CD4-positive, alpha-beta T cell (primary cell): Measurements from ENCODE around the gene PANX2. TPM values are rescaled to one million over a fixed set of nuclear protein-coding genes. Genes with fewer than 3 reads are reported as not detected.

Source experiments
- ATAC-seq: fragments of 200-7000 bp; cut with Tn5 transposase; one replicate; pipeline ENCODE4 v1.10.0; 2022; ENCODE audit warnings: mild to moderate bottlenecking; ENCODE audit not compliant: poor library complexity
- CTCF ChIA-PET: fragments of 350-600 bp; sonication (Branson Sonifier 250); formaldehyde crosslinking; loops from one replicate; lab custom pipeline; 2021; ENCODE audit warnings: antibody characterized with exemption, inconsistent platforms; lab: Charles Lee
- POLR2A ChIA-PET: fragments of 350-600 bp; sonication (Branson Sonifier 250); formaldehyde crosslinking; loops from one replicate; lab custom pipeline; 2021; ENCODE audit warnings: antibody characterized with exemption, inconsistent platforms; lab: Charles Lee
- DNase-seq, 14 experiments: peaks; one replicate each; pipeline ENCODE4 v3.0.0-alpha.2; 2013 to 2020; ENCODE audit warnings: mixed read lengths in 2 of 14
- H3K27ac ChIP-seq, 2 donors: one replicate each; pipeline versions ENCODE4 v1.5.1 to v1.7.0; 2013; ENCODE audit warnings: low read length in 2 of 2, low read depth in 1 of 2, mild to moderate bottlenecking in 1 of 2
- H3K27me3 ChIP-seq, 2 experiments: 1 replicate in 1 of 2; 2 replicates in 1 of 2; pipeline versions ENCODE4 v1.6.1 to v1.7.0; 2013; ENCODE audit warnings: low read length in 2 of 2, control low read depth in 1 of 2, mild to moderate bottlenecking in 1 of 2, moderate library complexity in 1 of 2; ENCODE audit not compliant: insufficient read depth in 2 of 2, control insufficient read depth in 1 of 2
- H3K36me3 ChIP-seq: one replicate; pipeline ENCODE4 v1.6.1; 2013; ENCODE audit warnings: low read length, control low read depth; ENCODE audit not compliant: insufficient read depth
- H3K4me1 ChIP-seq: one replicate; pipeline ENCODE4 v1.6.1; 2013; ENCODE audit warnings: low read length, control low read depth; ENCODE audit not compliant: insufficient read depth
- H3K4me3 ChIP-seq: one replicate; pipeline ENCODE4 v1.5.1; 2013; ENCODE audit warnings: mild to moderate bottlenecking, low read length, moderate library complexity
- H3K9me3 ChIP-seq, 2 experiments: 1 replicate in 1 of 2; 2 replicates in 1 of 2; pipeline versions ENCODE4 v1.6.1 to v1.7.0; 2013; ENCODE audit warnings: low read length in 2 of 2, mild to moderate bottlenecking in 2 of 2, control low read depth in 1 of 2, moderate library complexity in 1 of 2; ENCODE audit not compliant: control insufficient read depth in 1 of 2, insufficient read depth in 1 of 2
- H3K27ac Mint-ChIP-seq: one replicate; pipeline ENCODE4 v1.8.0; 2020; ENCODE audit warnings: mixed read lengths
- H3K27me3 Mint-ChIP-seq: one replicate; pipeline ENCODE4 v1.8.0; 2021; ENCODE audit warnings: mixed read lengths
- H3K36me3 Mint-ChIP-seq: one replicate; pipeline ENCODE4 v1.8.0; 2021; ENCODE audit warnings: low read depth, mixed read lengths
- H3K4me1 Mint-ChIP-seq: one replicate; pipeline ENCODE4 v1.8.0; 2021; ENCODE audit warnings: low read depth, mixed read lengths
- H3K4me3 Mint-ChIP-seq: one replicate; pipeline ENCODE4 v1.8.0; 2020; ENCODE audit warnings: mild to moderate bottlenecking, mixed read lengths
- H3K9me3 Mint-ChIP-seq: one replicate; pipeline ENCODE4 v1.8.0; 2020; ENCODE audit warnings: mixed read lengths
- CTCF ChIP-seq: fragments of 200-600 bp; IDR thresholded peaks from one replicate; pipeline ENCODE4 v1.8.0; 2022; ENCODE audit warnings: antibody characterized with exemption, mild to moderate bottlenecking
- intact Hi-C, 2 experiments: fragments of 100-400 bp; cut with DNase I in 1 of 2; cut with micrococcal nuclease in 1 of 2; formaldehyde crosslinking; loops; one replicate each; pipeline versions ENCODE4 v1.15.1 to v1.9.0; 2023 to 2025; cut with DNase I, micrococcal nuclease
- total RNA-seq, 174 experiments: library from RNA in 2 of 174; stranded (reverse) in 2 of 174; gene quantifications; one replicate each; pipeline ENCODE4 v1.2.3 and lab custom pipeline; 2021 to 2026

Gene PANX2
- total RNA-seq, 2 experiments from 2014 or later: 0.11 to 0.16 TPM

DNA sequence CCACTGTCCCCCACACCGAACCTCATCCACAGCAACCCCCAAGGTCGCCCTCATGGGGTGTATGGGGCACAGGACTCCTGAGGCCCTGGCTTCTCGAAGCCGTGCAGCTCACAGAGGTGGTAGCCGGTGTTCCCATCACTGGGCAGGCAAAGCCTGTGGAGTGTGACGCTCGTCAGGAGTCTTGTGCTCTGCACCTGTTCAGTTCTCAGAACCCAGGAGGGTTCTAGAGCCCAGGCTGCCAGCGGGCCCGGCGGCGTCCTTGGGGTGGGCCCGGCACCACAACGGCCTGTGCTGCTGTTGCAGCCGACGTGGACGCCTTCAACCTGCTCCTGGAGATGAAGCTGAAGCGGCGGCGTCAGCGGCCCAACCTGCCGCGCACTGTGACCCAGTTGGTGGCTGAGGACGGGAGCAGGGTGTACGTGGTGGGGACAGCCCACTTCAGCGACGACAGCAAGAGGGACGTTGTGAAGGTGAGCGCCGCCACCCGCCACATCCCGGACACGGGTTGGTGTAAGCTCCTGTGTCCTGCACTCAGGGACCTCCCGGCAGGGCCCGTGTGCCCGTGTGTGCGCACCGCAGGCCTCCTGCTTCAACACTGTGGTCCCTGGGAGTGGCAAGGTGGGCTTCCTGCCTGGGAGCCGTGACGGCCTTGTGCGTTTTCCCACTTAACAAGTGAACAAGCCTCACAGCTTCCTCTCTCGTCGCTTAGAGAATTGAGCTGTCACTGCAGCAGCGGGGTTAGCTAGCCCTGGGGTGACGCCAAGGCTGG is 23.7 kb downstream of the PANX2 start:
- intact Hi-C loops: loop anchor here (5.0 to 10.0 kb wide), 2 partner anchors 257 to 259 kb away; no protein-coding TSS in a partner anchor
- peaks cover 59% of the 10 kb centered on the region for H3K4me1 ChIP-seq
- CTCF ChIA-PET: interaction anchor here (1.1 kb wide), 1 partner anchor 47 kb away, joined by 3 read pairs; no protein-coding TSS in a partner anchor
- Mint-ChIP-seq H3K27me3 (no peaks in the 10 kb centered on the region), H3K36me3 (peaks cover 42% of the 10 kb centered on the region), H3K9me3 (no peaks in the 10 kb centered on the region), H3K27ac (peak overlapping the region; percentile 65), H3K4me3 (no peak overlapping the region), H3K4me1 (peaks cover 28% of the 10 kb centered on the region)
- POLR2A ChIA-PET: no interaction called here
- H3K9me3 ChIP-seq: no peaks in the 10 kb centered on the region
- no peaks in the 10 kb centered on the region for H3K27me3 ChIP-seq
- no peak for TF ChIP-seq CTCF
- H3K36me3 ChIP-seq: peaks cover 48% of the 10 kb centered on the region
- peak overlapping the region in 1 of 2 donors; percentile 99 for H3K27ac ChIP-seq
- DNase-seq (no peak), ATAC-seq (no peak)
- no peak overlapping the region for H3K4me3 ChIP-seq

DNA sequence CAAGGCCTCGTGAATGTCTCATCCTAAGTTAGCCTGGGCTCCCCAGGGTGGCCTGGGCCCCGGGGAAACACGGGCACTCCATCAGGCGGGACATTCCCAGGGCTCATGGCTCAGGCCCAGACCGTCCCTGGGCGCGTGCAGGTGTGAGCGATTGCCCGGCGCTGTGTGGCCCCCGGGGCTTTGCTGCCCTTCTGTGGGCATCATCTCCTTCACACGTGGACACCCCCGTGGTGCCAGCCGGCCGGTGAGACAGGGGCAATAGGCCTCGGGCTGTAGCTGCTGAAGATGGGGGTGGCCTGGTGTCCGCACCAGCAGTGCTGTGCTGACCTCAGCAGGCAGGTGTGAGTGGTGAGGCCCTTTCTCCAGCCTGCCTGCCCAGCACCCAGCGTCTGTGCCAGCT is 25.7 kb downstream of the PANX2 start:
- H3K27me3 Mint-ChIP-seq: no peaks in the 10 kb centered on the region
- H3K36me3 Mint-ChIP-seq: peaks cover 42% of the 10 kb centered on the region
- POLR2A ChIA-PET: no interaction called here
- Histone ChIP-seq H3K4me1 (peaks cover 50% of the 10 kb centered on the region), H3K9me3 (no peaks in the 10 kb centered on the region), H3K36me3 (peaks cover 50% of the 10 kb centered on the region), H3K4me3 (no peak overlapping the region), H3K27ac (no peak overlapping the region), H3K27me3 (no peaks in the 10 kb centered on the region)
- ATAC-seq (no peak), DNase-seq (no peak)
- no peaks in the 10 kb centered on the region for H3K9me3 Mint-ChIP-seq
- peak overlapping the region; percentile 66 for H3K4me3 Mint-ChIP-seq
- CTCF ChIA-PET: no interaction called here
- H3K4me1 Mint-ChIP-seq: peaks cover 17% of the 10 kb centered on the region
- no peak overlapping the region for H3K27ac Mint-ChIP-seq
- intact Hi-C loops: loop anchor here in 1 of 2 experiments (10.0 kb wide), 1 partner anchor 261 kb away; no protein-coding TSS in a partner anchor
- no peak for TF ChIP-seq CTCF

DNA sequence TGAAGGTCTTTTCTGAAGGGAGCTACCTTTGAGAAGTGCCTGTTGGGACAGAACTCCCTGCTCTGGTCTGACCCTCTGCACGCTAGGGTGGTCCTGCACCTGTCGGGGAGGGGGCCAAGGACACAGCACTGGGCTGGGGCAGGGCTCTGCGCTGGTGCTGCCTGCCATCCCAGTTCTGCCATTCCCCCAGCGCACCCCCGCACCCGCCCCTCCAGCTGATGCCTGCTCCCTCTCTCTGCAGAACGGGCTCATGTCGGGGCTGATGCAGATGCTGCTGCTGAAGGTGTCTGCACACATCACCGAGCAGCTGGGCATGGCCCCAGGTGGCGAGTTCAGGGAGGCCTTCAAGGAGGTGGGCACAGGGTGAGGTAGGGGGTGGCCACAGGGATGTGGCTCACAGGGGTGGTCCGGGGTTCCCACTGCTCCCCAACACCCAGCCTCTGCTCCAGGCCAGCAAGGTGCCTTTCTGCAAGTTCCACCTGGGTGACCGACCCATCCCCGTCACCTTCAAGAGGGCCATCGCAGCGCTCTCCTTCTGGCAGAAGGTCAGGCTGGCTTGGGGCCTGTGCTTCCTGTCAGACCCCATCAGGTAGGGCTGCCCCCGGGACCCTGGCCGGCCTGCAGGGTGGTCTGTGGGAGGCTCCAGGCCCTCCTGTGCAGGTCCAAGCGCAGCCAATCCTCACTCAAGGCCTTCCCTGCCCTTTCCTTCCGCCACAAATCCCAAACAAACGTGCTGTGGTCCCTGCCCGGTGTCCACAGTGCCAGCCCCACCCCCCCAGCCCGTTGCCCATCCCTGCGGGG is 26.7 kb downstream of the PANX2 start:
- no peak for TF ChIP-seq CTCF
- H3K4me3 Mint-ChIP-seq: no peak overlapping the region
- H3K4me1 ChIP-seq: peaks cover 48% of the 10 kb centered on the region
- no peak overlapping the region for H3K27ac Mint-ChIP-seq
- peaks cover 41% of the 10 kb centered on the region for H3K36me3 Mint-ChIP-seq
- ATAC-seq (no peak), DNase-seq (no peak)
- peaks cover 50% of the 10 kb centered on the region for H3K36me3 ChIP-seq
- ChIA-PET POLR2A (no interaction called here), CTCF (no interaction called here)
- peaks cover 13% of the 10 kb centered on the region for H3K4me1 Mint-ChIP-seq
- no peaks in the 10 kb centered on the region for H3K9me3 ChIP-seq
- H3K27ac ChIP-seq: peak overlapping the region in 1 of 2 donors; percentile 2
- H3K27me3 ChIP-seq: no peaks in the 10 kb centered on the region
- H3K9me3 Mint-ChIP-seq: no peaks in the 10 kb centered on the region
- no peak overlapping the region for H3K4me3 ChIP-seq
- intact Hi-C loops: loop anchor here in 1 of 2 experiments (10.0 kb wide), 1 partner anchor 262 kb away; no protein-coding TSS in a partner anchor
- H3K27me3 Mint-ChIP-seq: no peaks in the 10 kb centered on the region
